ENCODE measurements around the gene ANKS1B. TPM values are rescaled to one million over a fixed set of nuclear protein-coding genes. Genes with fewer than 3 reads are reported as not detected.

The ANKS1B gene
- total RNA-seq, 1 donor from 2014 or later = 2.4 TPM

DNA sequence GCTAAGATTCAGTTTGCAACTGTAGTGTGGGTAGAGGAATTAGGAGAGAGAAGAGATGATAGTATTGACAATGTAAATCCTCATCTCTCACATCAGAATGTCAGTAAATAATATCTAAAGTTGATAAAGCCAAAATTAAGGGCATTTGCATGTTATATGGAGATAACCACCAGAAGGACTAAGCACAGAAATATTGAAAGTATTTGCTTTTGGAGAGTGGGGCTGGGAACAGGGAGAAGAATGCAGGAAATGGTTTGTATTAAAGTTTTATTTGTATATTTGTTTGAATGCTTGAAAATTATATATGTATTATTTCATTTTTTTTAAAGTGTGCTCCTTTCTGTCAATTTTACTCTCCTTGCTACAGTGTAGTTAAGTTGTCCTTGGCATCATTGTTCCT, 848.2 kb downstream of the ANKS1B start:
- H3K4me1 Mint-ChIP-seq (ENCODE audit: low read depth, unreplicated experiment) = no peaks in the 10 kb centered on the region
- no peaks in the 10 kb centered on the region for H3K27me3 ChIP-seq (ENCODE audit: insufficient read depth, low read length)
- H2AFZ ChIP-seq (ENCODE audit: low read depth, low read length) = no peak overlapping the region
- no peaks in the 10 kb centered on the region for H3K27me3 Mint-ChIP-seq (ENCODE audit: low read depth, unreplicated experiment)
- no peak overlapping the region for H3K9ac ChIP-seq (ENCODE audit: low read length)
- H3K4me1 ChIP-seq (ENCODE audit: insufficient read depth, low read length) = peaks cover 5% of the 10 kb centered on the region
- no peaks in the 10 kb centered on the region for H4K20me1 ChIP-seq (ENCODE audit: insufficient read depth, low read length)
- no peaks in the 10 kb centered on the region for H3K36me3 Mint-ChIP-seq (ENCODE audit: low read depth, unreplicated experiment)
- H3K4me3 Mint-ChIP-seq (ENCODE audit: unreplicated experiment) = no peak overlapping the region
- no peaks in the 10 kb centered on the region for H3K36me3 ChIP-seq (ENCODE audit: insufficient read depth, low read length)
- DNase-seq (ENCODE audit: low read depth) = peak; percentile 18
- FAIRE-seq = no peak
- TF ChIP-seq EZH2 (IDR thresholded peaks at IDR 0.05; ENCODE audit: insufficient read depth, low read length) (no peak), CTCF (IDR thresholded peaks at IDR 0.05; ENCODE audit: insufficient read depth, low read depth, low read length) (no peak)
- H3K79me2 ChIP-seq (ENCODE audit: insufficient read depth, low read length) = no peaks in the 10 kb centered on the region
- H3K9me3 ChIP-seq (ENCODE audit: insufficient read depth, low read depth, low read length) = no peaks in the 10 kb centered on the region
- H3K4me3 ChIP-seq (ENCODE audit: insufficient read depth, low read depth, low read length) = no peak overlapping the region
- no peaks in the 10 kb centered on the region for H3K9me3 Mint-ChIP-seq (ENCODE audit: unreplicated experiment)
- no peak overlapping the region for H3K27ac Mint-ChIP-seq (ENCODE audit: unreplicated experiment)
- no peak overlapping the region for H3K4me2 ChIP-seq (ENCODE audit: low read length)
- H3K27ac ChIP-seq (ENCODE audit: low read depth, low read length) = no peak overlapping the region

DNA sequence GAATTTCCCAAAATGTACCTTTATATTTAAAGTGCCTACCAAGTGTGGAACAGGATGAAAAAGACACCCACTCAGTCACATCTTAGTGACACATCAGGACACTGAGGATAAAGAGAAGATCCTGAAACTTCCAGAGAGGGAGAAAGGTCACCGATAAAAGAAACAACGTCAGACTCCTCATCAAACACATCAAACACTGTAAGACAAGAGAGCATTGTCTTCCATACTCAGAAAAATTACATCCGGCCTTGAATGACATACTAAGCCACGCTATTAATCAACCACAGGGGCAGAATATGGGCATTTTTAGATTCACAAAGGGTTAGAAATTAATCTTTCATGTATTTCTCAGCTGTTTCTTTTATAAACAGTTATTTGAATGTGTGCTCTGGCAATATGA, 849.4 kb downstream of the ANKS1B start:
- Mint-ChIP-seq H3K4me3 (ENCODE audit: unreplicated experiment) (no peak overlapping the region), H3K27me3 (ENCODE audit: low read depth, unreplicated experiment) (no peaks in the 10 kb centered on the region), H3K9me3 (ENCODE audit: unreplicated experiment) (no peaks in the 10 kb centered on the region), H3K4me1 (ENCODE audit: low read depth, unreplicated experiment) (no peaks in the 10 kb centered on the region), H3K36me3 (ENCODE audit: low read depth, unreplicated experiment) (no peaks in the 10 kb centered on the region), H3K27ac (ENCODE audit: unreplicated experiment) (no peak overlapping the region)
- Histone ChIP-seq H3K9ac (ENCODE audit: low read length) (no peak overlapping the region), H3K27me3 (ENCODE audit: insufficient read depth, low read length) (no peaks in the 10 kb centered on the region), H2AFZ (ENCODE audit: low read depth, low read length) (no peak overlapping the region), H3K36me3 (ENCODE audit: insufficient read depth, low read length) (no peaks in the 10 kb centered on the region), H3K4me2 (ENCODE audit: low read length) (no peak overlapping the region), H3K9me3 (ENCODE audit: insufficient read depth, low read depth, low read length) (no peaks in the 10 kb centered on the region), H3K27ac (ENCODE audit: low read depth, low read length) (no peak overlapping the region), H3K4me3 (ENCODE audit: insufficient read depth, low read depth, low read length) (no peak overlapping the region), H3K4me1 (ENCODE audit: insufficient read depth, low read length) (peaks cover 14% of the 10 kb centered on the region), H3K79me2 (ENCODE audit: insufficient read depth, low read length) (no peaks in the 10 kb centered on the region), H4K20me1 (ENCODE audit: insufficient read depth, low read length) (no peaks in the 10 kb centered on the region)
- TF ChIP-seq EZH2 (IDR thresholded peaks at IDR 0.05; ENCODE audit: insufficient read depth, low read length) = no peak
- TF ChIP-seq CTCF (IDR thresholded peaks at IDR 0.05; ENCODE audit: insufficient read depth, low read depth, low read length) = no peak
- FAIRE-seq (no peak), DNase-seq (ENCODE audit: low read depth) (no peak)

GRCh38 chr12:99133401-99133800, 851.3 kb downstream of the ANKS1B start:
- no peaks in the 10 kb centered on the region for H3K4me1 Mint-ChIP-seq (ENCODE audit: low read depth, unreplicated experiment)
- Histone ChIP-seq H3K4me1 (ENCODE audit: insufficient read depth, low read length) (peaks cover 14% of the 10 kb centered on the region), H2AFZ (ENCODE audit: low read depth, low read length) (no peak overlapping the region), H3K27ac (ENCODE audit: low read depth, low read length) (no peak overlapping the region), H3K9ac (ENCODE audit: low read length) (no peak overlapping the region), H3K4me3 (ENCODE audit: insufficient read depth, low read depth, low read length) (no peak overlapping the region), H3K79me2 (ENCODE audit: insufficient read depth, low read length) (no peaks in the 10 kb centered on the region), H3K9me3 (ENCODE audit: insufficient read depth, low read depth, low read length) (no peaks in the 10 kb centered on the region), H3K27me3 (ENCODE audit: insufficient read depth, low read length) (no peaks in the 10 kb centered on the region), H3K36me3 (ENCODE audit: insufficient read depth, low read length) (no peaks in the 10 kb centered on the region), H4K20me1 (ENCODE audit: insufficient read depth, low read length) (no peaks in the 10 kb centered on the region), H3K4me2 (ENCODE audit: low read length) (no peak overlapping the region)
- FAIRE-seq = no peak
- TF ChIP-seq EZH2 (IDR thresholded peaks at IDR 0.05; ENCODE audit: insufficient read depth, low read length) (no peak), CTCF (IDR thresholded peaks at IDR 0.05; ENCODE audit: insufficient read depth, low read depth, low read length) (no peak)
- no peaks in the 10 kb centered on the region for H3K27me3 Mint-ChIP-seq (ENCODE audit: low read depth, unreplicated experiment)
- H3K36me3 Mint-ChIP-seq (ENCODE audit: low read depth, unreplicated experiment) = no peaks in the 10 kb centered on the region
- H3K9me3 Mint-ChIP-seq (ENCODE audit: unreplicated experiment) = no peaks in the 10 kb centered on the region
- no peak for DNase-seq (ENCODE audit: low read depth)
- H3K4me3 Mint-ChIP-seq (ENCODE audit: unreplicated experiment) = no peak overlapping the region
- H3K27ac Mint-ChIP-seq (ENCODE audit: unreplicated experiment) = no peak overlapping the region
